Fibroblast of lung (primary cell): ENCODE results near the gene SSPN.

ENCODE experiments used
- CTCF ChIP-seq, 2 donors: IDR thresholded peaks in 1 of 2; conservative IDR thresholded peaks in 1 of 2; 1 replicate in 1 of 2; 2 replicates in 1 of 2; pipeline ENCODE4 v1.5.1; 2011 to 2012; ENCODE audit warnings: low read length in 2 of 2, control low read depth in 1 of 2, inconsistent platforms in 1 of 2, low read depth in 1 of 2, mild to moderate bottlenecking in 1 of 2
- EZH2 ChIP-seq: IDR thresholded peaks from 2 replicates; pipeline ENCODE4 v1.5.1; 2012; ENCODE audit warnings: low read length, control low read depth, mild to moderate bottlenecking; ENCODE audit errors: missing control alignments

GRCh38 chr12:26255893-26256645 lies 60.7 kb downstream of the SSPN start:
- TF ChIP-seq CTCF (conservative IDR thresholded peaks at IDR 0.05 in 1 of 2, IDR thresholded peaks at IDR 0.05 in 1 of 2; ENCODE audit: low read depth in 1 of 2, low read length in 2 of 2) (no peak), EZH2 (no peak)
